Measurements from ENCODE around the gene RNF123.

Gene RNF123

DNA sequence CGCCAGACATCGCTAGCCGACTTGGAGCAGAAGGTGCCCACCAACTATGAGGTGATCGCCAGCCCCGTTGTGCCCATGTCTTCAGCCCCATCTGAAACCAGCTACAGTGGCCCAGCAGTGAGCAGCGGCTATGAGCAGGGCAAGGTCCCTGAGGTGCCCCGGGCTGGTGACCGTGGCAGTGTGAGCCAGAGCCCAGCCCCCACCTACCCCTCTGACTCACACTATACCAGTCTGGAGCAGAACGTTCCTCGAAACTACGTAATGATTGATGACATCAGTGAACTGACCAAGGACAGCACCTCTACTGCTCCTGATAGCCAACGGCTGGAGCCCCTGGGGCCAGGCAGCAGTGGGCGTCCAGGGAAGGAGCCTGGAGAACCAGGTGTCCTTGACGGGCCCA, 28.1 kb upstream of the RNF123 start:
- Histone ChIP-seq H3K9me3 (ENCODE audit: insufficient read depth, low read depth, low read length) (no peaks in the 10 kb centered on the region), H3K4me3 (ENCODE audit: low read length, poor library complexity, severe bottlenecking) (no peak overlapping the region), H3F3A (ENCODE audit: low read depth) (no peaks in the 10 kb centered on the region), H3K4me2 (ENCODE audit: low read depth, low read length, poor library complexity, severe bottlenecking) (no peak overlapping the region), H3K9ac (ENCODE audit: low read depth, low read length, poor library complexity, severe bottlenecking) (no peak overlapping the region), H3K36me3 (ENCODE audit: insufficient read depth, low read length) (no peaks in the 10 kb centered on the region), H3K79me2 (ENCODE audit: insufficient read depth, low read length) (no peaks in the 10 kb centered on the region), H2AFZ (ENCODE audit: low read length) (no peak overlapping the region), H3K9me2 (replicated peaks; ENCODE audit: low read depth, low read length) (no peaks in the 10 kb centered on the region), H3K27me3 (ENCODE audit: insufficient read depth, low read length, poor library complexity, severe bottlenecking) (no peaks in the 10 kb centered on the region), H3K4me1 (ENCODE audit: insufficient read depth, low read length, poor library complexity, severe bottlenecking) (peaks cover 17% of the 10 kb centered on the region), H4K20me1 (ENCODE audit: insufficient read depth, low read length, poor library complexity, severe bottlenecking) (no peaks in the 10 kb centered on the region)
- TF ChIP-seq, protein P1, sequence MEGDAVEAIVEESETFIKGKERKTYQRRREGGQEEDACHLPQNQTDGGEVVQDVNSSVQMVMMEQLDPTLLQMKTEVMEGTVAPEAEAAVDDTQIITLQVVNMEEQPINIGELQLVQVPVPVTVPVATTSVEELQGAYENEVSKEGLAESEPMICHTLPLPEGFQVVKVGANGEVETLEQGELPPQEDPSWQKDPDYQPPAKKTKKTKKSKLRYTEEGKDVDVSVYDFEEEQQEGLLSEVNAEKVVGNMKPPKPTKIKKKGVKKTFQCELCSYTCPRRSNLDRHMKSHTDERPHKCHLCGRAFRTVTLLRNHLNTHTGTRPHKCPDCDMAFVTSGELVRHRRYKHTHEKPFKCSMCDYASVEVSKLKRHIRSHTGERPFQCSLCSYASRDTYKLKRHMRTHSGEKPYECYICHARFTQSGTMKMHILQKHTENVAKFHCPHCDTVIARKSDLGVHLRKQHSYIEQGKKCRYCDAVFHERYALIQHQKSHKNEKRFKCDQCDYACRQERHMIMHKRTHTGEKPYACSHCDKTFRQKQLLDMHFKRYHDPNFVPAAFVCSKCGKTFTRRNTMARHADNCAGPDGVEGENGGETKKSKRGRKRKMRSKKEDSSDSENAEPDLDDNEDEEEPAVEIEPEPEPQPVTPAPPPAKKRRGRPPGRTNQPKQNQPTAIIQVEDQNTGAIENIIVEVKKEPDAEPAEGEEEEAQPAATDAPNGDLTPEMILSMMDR (conservative IDR thresholded peaks at IDR 0.05; ENCODE audit: low read length) = no peak
- TF ChIP-seq EZH2phosphoT487 (IDR thresholded peaks at IDR 0.05; ENCODE audit: borderline replicate concordance) = no peak

DNA sequence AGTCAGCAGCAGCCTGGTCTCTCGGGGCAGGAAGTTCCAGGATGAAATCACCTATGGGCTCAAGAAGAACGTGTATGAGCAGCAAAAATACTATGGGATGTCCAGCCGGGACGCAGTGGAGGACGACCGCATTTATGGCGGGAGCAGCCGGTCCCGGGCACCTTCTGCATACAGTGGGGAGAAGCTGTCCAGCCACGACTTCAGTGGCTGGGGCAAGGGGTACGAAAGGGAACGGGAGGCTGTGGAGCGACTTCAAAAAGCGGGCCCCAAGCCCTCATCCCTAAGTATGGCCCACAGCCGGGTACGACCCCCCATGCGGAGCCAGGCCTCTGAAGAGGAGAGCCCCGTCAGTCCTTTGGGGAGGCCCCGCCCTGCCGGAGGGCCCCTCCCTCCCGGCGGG, 27.3 kb upstream of the RNF123 start:
- Histone ChIP-seq H3K27me3 (ENCODE audit: insufficient read depth, low read length, poor library complexity, severe bottlenecking) (no peaks in the 10 kb centered on the region), H3K36me3 (ENCODE audit: insufficient read depth, low read length) (no peaks in the 10 kb centered on the region), H3K79me2 (ENCODE audit: insufficient read depth, low read length) (no peaks in the 10 kb centered on the region), H3K4me1 (ENCODE audit: insufficient read depth, low read length, poor library complexity, severe bottlenecking) (peaks cover 17% of the 10 kb centered on the region), H3K9me2 (replicated peaks; ENCODE audit: low read depth, low read length) (no peaks in the 10 kb centered on the region), H3F3A (ENCODE audit: low read depth) (no peaks in the 10 kb centered on the region), H3K9me3 (ENCODE audit: insufficient read depth, low read depth, low read length) (no peaks in the 10 kb centered on the region), H3K4me2 (ENCODE audit: low read depth, low read length, poor library complexity, severe bottlenecking) (no peak overlapping the region), H4K20me1 (ENCODE audit: insufficient read depth, low read length, poor library complexity, severe bottlenecking) (no peaks in the 10 kb centered on the region), H2AFZ (ENCODE audit: low read length) (no peak overlapping the region), H3K9ac (ENCODE audit: low read depth, low read length, poor library complexity, severe bottlenecking) (no peak overlapping the region), H3K4me3 (ENCODE audit: low read length, poor library complexity, severe bottlenecking) (no peak overlapping the region)
- no peak for TF ChIP-seq EZH2phosphoT487 (IDR thresholded peaks at IDR 0.05; ENCODE audit: borderline replicate concordance)
- TF ChIP-seq, protein P1 (conservative IDR thresholded peaks at IDR 0.05; ENCODE audit: low read length) = no peak

DNA sequence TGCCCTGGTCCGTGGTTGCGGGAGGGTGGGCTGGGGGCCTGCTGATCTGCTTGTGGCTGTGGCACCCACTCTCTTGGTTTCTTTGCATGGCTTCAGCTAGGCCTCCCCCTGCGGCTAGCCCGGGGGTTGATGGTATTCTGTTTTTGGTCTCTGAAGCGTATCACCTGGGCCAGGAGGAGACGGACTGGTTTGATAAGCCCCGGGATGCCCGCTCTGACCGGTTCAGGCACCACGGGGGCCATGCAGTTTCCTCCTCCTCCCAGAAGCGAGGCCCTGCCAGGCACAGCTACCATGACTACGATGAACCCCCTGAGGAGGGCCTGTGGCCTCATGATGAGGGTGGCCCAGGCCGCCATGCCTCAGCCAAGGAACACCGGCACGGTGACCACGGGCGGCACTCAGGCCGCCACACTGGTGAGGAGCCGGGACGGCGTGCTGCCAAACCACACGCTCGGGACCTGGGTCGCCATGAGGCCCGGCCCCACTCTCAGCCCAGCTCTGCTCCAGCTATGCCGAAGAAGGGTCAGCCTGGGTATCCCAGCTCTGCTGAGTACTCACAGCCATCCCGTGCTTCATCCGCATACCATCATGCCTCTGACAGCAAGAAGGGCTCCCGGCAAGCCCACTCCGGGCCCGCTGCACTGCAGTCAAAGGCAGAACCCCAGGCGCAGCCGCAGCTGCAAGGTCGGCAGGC, 26.5 kb upstream of the RNF123 start:
- peaks cover 17% of the 10 kb centered on the region for H3K4me1 ChIP-seq (ENCODE audit: insufficient read depth, low read length, poor library complexity, severe bottlenecking)

More for the DNA sequence above, 26.5 kb upstream of the RNF123 start:
- Histone ChIP-seq H3F3A (ENCODE audit: low read depth) (no peaks in the 10 kb centered on the region), H3K9me2 (replicated peaks; ENCODE audit: low read depth, low read length) (no peaks in the 10 kb centered on the region), H2AFZ (ENCODE audit: low read length) (no peak overlapping the region), H4K20me1 (ENCODE audit: insufficient read depth, low read length, poor library complexity, severe bottlenecking) (no peaks in the 10 kb centered on the region), H3K27me3 (ENCODE audit: insufficient read depth, low read length, poor library complexity, severe bottlenecking) (no peaks in the 10 kb centered on the region), H3K79me2 (ENCODE audit: insufficient read depth, low read length) (no peaks in the 10 kb centered on the region), H3K4me2 (ENCODE audit: low read depth, low read length, poor library complexity, severe bottlenecking) (no peak overlapping the region), H3K9me3 (ENCODE audit: insufficient read depth, low read depth, low read length) (no peaks in the 10 kb centered on the region), H3K9ac (ENCODE audit: low read depth, low read length, poor library complexity, severe bottlenecking) (no peak overlapping the region), H3K4me3 (ENCODE audit: low read length, poor library complexity, severe bottlenecking) (no peak overlapping the region), H3K36me3 (ENCODE audit: insufficient read depth, low read length) (no peaks in the 10 kb centered on the region)
- TF ChIP-seq EZH2phosphoT487 (IDR thresholded peaks at IDR 0.05; ENCODE audit: borderline replicate concordance) = no peak
- TF ChIP-seq, protein P1 (conservative IDR thresholded peaks at IDR 0.05; ENCODE audit: low read length) = no peak
